SKM-1 (cell line): ENCODE measurements around the gene MYLK.

Source experiments
- DNase-seq: peaks from one replicate; lab custom pipeline; 2025; ENCODE audit not compliant: unreplicated experiment; lab: John Stamatoyannopoulos, UW

The MYLK gene

GRCh38 chr3:123793425-123793824 lies 90.7 kb downstream of the MYLK start:
- DNase-seq, result no peak

- DNase-seq, result no peak
These were observed 91.5 kb downstream of the MYLK start for GRCh38 chr3:123792473-123793201.

DNA sequence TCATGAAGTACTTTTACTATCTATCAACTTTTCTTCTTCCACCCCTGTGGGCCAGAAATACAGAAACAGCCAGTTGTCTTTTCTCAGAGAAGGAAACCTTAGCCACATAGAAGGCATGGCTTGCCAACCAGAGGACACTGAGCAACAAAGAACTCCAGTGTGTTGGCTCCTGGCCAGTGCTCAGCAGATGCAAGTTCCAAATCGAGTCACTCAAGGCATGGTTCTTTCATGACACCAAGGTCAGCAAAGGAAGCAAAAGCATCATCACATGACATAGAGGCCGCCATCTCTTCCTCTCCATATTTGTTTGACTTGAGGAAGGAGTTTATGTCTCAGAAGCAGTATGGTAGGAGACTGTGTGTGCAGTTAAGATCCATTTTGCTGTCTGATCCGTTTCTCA lies 92.2 kb downstream of the MYLK start:
- DNase-seq, result no peak

DNA sequence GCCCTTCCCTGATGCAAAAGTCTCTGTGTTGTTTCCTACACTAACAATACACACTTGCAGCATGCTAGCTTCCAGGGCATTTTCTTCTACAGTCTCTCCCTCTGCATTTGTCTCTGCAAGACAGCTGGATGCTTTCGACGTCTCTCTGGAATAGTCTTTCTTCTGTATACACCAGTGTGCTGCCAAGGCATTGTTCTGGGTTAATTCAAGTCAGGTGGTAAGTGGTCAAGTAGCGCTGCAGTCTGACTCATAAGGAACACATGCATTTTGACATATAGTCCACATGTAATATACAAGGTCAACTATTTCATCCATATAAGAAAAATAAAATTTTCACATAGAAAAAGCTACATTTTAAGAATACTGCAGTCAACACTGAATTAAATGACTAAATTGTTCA lies 92.7 kb downstream of the MYLK start:
- DNase-seq, result no peak

GRCh38 chr3:123791073-123791370 lies 93.1 kb downstream of the MYLK start:
- DNase-seq, result no peak

- DNase-seq, result no peak
These were observed 93.7 kb downstream of the MYLK start for GRCh38 chr3:123790254-123791072.

DNA sequence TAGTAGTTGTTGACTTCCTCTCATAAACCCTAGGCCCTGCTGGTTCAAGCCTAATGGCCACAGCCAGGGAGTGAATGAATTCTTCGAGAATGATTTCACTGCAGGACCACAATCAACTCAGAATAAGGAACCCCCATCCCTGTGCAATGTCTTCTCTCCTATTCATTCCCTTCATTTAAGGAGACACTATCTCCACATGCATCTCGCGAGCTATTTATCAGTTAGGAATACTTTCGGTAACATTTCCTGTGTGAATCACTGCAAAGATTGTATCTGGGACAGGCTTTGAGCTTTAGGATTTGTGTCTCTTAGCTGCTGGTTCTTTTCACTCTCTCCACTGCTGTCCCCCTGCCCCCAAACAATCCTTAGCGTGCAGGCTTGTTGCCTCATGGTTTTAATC lies 94.4 kb downstream of the MYLK start:
- DNase-seq, result no peak

- no peak for DNase-seq
These were observed 95.0 kb downstream of the MYLK start for GRCh38 chr3:123789160-123789559.

- no peak for DNase-seq
These were observed 95.4 kb downstream of the MYLK start for GRCh38 chr3:123788710-123789109.

- DNase-seq, result no peak
These were observed 97.0 kb downstream of the MYLK start for GRCh38 chr3:123787133-123787532.

DNA sequence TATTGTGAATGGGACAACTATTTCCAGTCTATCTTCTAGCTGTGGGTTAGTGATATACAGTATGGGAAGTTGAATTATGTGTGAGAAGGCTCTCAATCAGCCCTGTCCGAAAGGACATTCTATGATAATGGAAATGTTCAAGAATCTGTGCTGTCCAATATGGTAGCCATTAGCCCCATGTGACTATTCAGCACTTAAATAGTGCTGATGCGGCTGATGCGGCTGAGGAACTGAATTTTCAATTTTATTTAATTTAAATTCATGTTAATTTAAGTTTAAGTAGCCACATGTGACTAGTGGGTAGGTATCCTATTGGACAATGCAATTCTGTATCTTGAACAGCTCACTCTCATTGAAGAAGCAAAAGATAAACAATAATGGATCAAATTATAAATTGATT lies 98.5 kb downstream of the MYLK start:
- DNase-seq, result no peak

- no peak for DNase-seq
These were observed 100.3 kb downstream of the MYLK start for GRCh38 chr3:123783811-123784210.

- no peak for DNase-seq
These were observed 101.0 kb downstream of the MYLK start for GRCh38 chr3:123783050-123783689.

DNA sequence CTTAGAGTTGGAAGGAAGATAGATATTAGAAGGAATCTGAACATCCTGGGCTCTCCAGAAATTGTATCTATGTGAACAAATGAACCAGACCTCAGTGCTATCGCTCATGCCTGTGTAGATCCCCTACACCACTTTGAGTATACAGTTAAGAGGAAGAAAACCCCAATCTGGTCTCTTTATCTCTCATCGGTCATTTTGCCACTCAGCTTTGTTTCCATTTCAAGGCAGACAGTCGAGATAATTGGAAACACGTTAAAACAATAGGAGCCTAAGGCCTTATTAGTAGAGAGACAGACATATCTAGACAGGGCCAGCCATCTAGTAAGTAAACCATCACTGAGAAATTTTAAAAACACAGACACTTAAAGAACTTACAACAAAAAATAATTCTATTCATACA lies 101.6 kb downstream of the MYLK start:
- no peak for DNase-seq

DNA sequence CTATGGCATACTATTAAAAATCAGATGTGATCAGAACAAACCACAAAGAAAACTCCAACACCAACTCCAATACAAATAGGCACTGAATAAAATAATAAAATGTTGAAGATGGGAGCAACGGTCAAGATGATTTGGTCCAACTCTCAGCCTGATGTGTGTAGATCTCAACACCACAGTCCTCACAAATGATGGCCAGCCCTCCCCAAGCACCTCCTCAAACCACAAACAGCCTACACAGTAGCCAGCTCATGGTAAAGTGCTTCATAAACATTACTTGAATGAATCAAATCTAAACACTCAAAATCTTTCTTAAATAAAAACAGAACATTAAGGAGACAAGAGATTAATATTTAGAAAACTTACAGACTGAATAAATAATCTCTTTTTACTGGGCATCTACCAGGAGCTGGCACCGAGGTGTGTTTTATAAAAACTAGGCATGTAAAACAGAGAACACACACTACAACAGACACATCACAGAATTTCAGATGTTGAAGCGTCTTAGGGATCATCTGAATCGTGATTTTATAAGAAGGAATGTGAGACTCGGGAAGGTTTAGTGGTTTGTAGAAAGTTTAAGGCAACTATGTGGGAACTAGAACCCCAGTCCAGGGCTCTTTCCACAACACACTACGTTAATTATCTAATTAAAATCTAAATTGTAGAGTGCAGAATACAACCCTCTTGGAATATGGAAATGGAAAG lies 102.4 kb downstream of the MYLK start:
- no peak for DNase-seq

DNA sequence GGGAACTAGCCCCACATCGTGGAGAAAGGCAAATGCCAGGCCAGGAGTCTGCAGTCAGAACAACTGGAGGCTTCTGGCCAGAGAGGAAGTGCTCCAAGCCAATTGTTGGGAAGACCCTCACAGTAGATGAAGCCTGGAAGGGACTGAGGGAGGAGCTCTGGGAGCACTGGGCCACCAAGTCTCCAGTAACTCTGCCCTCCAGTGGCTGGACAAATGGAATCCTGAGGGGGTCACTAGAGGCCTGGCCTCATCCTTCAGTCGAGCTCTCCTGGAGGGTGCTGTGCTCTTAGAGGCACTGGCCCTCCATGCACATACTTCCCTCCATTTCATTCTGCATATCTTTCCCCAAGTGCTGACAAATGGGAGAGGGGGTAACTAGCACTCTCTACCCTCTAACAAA lies 103.0 kb downstream of the MYLK start:
- no peak for DNase-seq

DNA sequence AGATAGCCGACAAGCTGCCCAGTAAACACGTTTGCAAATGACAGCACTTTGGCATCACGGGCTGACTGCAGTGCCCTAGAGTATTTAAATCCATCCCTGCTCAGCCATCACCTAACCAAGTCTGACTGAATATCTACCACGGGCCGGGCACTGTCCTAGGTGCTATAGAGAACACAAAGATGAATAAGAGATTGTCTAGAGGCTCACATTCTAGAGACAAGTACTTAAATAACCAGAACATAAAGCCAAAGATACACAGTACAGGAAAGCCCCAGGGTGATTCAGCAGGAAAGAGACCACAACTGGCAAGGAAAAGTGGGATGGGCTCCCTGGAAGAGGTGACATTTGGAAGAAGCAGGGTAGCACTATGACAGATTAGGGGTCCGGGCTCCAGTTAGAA lies 103.5 kb downstream of the MYLK start:
- no peak for DNase-seq

DNA sequence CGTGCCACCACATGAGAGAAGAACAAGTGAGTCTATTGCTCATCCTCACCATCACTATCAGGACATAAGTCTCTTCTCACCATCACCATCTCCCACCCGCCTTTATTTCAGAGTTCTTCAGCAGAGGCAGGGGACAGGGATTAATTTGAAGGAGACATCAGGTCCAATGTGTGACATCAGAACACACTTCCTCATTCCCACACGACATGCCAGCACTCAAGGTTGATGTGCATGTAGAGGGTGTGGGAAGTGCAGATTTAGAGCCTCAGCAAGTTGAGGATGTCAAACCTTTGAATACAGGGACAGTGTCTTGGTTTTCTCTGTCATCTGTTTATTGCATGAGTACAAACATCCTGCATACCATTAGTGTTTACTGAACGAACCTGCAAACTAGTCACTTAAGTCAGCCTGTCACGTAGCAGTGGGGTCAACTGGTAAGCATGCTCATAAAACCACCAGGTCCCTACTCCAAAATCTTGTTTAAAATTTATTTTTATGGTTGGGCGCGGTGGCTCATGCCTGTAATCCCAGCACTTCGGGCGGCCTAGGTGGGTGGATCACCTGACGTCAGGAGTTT lies 104.4 kb downstream of the MYLK start:
- no peak for DNase-seq

DNA sequence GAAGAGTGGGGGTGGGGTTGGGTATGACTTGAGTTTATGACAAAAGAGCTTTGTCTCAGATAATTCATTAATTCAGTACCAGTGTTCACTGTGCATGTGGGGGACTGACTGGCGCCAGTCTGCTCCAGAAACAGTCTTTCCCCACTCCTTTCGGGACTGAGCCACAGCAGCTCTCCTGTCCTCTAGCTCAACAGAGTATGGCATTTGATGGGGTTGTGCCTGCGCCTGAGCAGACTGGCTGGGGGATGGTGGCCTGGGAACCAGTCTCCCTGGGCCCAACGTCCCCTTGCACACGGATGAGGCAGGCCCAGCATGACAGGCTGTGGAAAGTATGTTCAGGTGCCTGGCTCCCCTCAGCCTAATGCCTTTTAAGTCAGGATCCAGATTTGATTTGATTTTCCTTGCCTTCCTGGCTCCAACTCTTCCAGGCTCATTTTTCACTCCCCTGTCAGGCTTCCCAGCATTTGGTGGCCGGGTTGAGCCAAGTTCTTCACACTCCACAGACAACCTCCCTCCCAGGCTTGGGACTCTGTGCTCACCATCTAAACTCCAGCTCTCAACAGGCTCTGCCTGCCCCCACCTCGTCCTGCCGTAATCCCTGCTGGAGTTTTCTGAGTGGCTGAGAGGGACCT lies 105.0 kb downstream of the MYLK start:
- DNase-seq, result no peak

GRCh38 chr3:123778525-123778924 lies 105.6 kb downstream of the MYLK start:
- no peak for DNase-seq
